Liver (tissue), 9 donors: Measurements from ENCODE around the gene EN2. TPM values are rescaled to one million over a fixed set of nuclear protein-coding genes. Genes with fewer than 3 reads are reported as not detected.

Experiments
- DNase-seq: peaks from one replicate; pipeline ENCODE4 v3.0.0-alpha.2; 2017; ENCODE audit warnings: low spot score
- H3K27ac ChIP-seq, 2 donors: one replicate each; pipeline ENCODE4 v1.7.0; 2013; ENCODE audit warnings: inconsistent platforms in 2 of 2, low read length in 2 of 2, control low read depth in 1 of 2, low read depth in 1 of 2, mild to moderate bottlenecking in 1 of 2
- H3K27me3 ChIP-seq, 4 donors: one replicate each; pipeline versions ENCODE4 v1.6.1 to v1.7.0; 2013; ENCODE audit warnings: low read length in 3 of 4, inconsistent platforms in 1 of 4, mild to moderate bottlenecking in 1 of 4, moderate library complexity in 1 of 4; ENCODE audit not compliant: control insufficient read depth in 4 of 4, insufficient read depth in 4 of 4
- H3K36me3 ChIP-seq, 4 donors: one replicate each; pipeline versions ENCODE4 v1.6.1 to v1.7.0; 2013; ENCODE audit warnings: low read length in 3 of 4, mild to moderate bottlenecking in 3 of 4, low read depth in 1 of 4, moderate library complexity in 1 of 4; ENCODE audit not compliant: control insufficient read depth in 4 of 4, insufficient read depth in 3 of 4
- H3K4me1 ChIP-seq, 4 donors: one replicate each; pipeline versions ENCODE4 v1.6.1 to v1.7.0; 2013; ENCODE audit warnings: low read length in 3 of 4, mild to moderate bottlenecking in 3 of 4, moderate library complexity in 1 of 4; ENCODE audit not compliant: control insufficient read depth in 4 of 4, insufficient read depth in 4 of 4
- H3K4me3 ChIP-seq, 3 donors: one replicate each; pipeline versions ENCODE4 v1.6.1 to v1.7.0; 2013; ENCODE audit warnings: low read length in 3 of 3, control low read depth in 1 of 3, low read depth in 1 of 3, mild to moderate bottlenecking in 1 of 3
- H3K9ac ChIP-seq, 2 donors: one replicate each; pipeline ENCODE4 v1.7.0; 2013; ENCODE audit warnings: low read length in 2 of 2, mild to moderate bottlenecking in 2 of 2, moderate library complexity in 2 of 2, control low read depth in 1 of 2, low read depth in 1 of 2
- H3K9me3 ChIP-seq, 4 donors: one replicate each; pipeline versions ENCODE4 v1.6.1 to v1.7.0; 2013; ENCODE audit warnings: low read length in 3 of 4; ENCODE audit not compliant: control insufficient read depth in 4 of 4
- ATF3 ChIP-seq: IDR thresholded peaks from 2 replicates; pipeline ENCODE4 v1.6.1; 2016; ENCODE audit warnings: antibody characterized with exemption
- FOXA1 ChIP-seq: IDR thresholded peaks from 2 replicates; pipeline ENCODE4 v1.6.1; 2016; ENCODE audit warnings: antibody characterized with exemption
- FOXA2 ChIP-seq: IDR thresholded peaks from 2 replicates; pipeline ENCODE4 v1.6.1; 2016; ENCODE audit warnings: antibody characterized with exemption
- GABPA ChIP-seq, 2 donors: IDR thresholded peaks in 1 of 2; conservative IDR thresholded peaks in 1 of 2; 2 replicates each; pipeline ENCODE4 v1.6.1; 2016; ENCODE audit warnings: antibody characterized with exemption in 2 of 2, mild to moderate bottlenecking in 1 of 2, moderate library complexity in 1 of 2
- HNF4A ChIP-seq, 2 donors: conservative IDR thresholded peaks; 2 replicates each; pipeline ENCODE4 v1.6.1; 2016; ENCODE audit warnings: antibody characterized with exemption in 2 of 2, mild to moderate bottlenecking in 2 of 2
- HNF4G ChIP-seq: IDR thresholded peaks from 2 replicates; pipeline ENCODE4 v1.6.1; 2016; ENCODE audit warnings: antibody characterized with exemption
- JUND ChIP-seq, 2 donors: IDR thresholded peaks; 2 replicates each; pipeline ENCODE4 v1.6.1; 2016; ENCODE audit warnings: antibody characterized with exemption in 2 of 2
- MAX ChIP-seq: IDR thresholded peaks from 2 replicates; pipeline ENCODE4 v1.6.1; 2016; ENCODE audit warnings: antibody characterized with exemption
- NR2F2 ChIP-seq: IDR thresholded peaks from 2 replicates; pipeline ENCODE4 v1.6.1; 2016; ENCODE audit warnings: antibody characterized with exemption
- RAD21 ChIP-seq, 2 donors: IDR thresholded peaks; 2 replicates each; pipeline ENCODE4 v1.6.1; 2016; ENCODE audit warnings: antibody characterized with exemption in 2 of 2, mild to moderate bottlenecking in 2 of 2
- REST ChIP-seq: IDR thresholded peaks from 2 replicates; pipeline ENCODE4 v1.6.1; 2016; ENCODE audit warnings: antibody characterized with exemption, mild to moderate bottlenecking
- RXRA ChIP-seq, 2 donors: IDR thresholded peaks; 2 replicates each; pipeline ENCODE4 v1.6.1; 2017 to 2018; ENCODE audit warnings: antibody characterized with exemption in 2 of 2, mild to moderate bottlenecking in 1 of 2
- SP1 ChIP-seq: IDR thresholded peaks from 2 replicates; pipeline ENCODE4 v1.6.1; 2018; ENCODE audit warnings: antibody characterized with exemption, mild to moderate bottlenecking
- YY1 ChIP-seq: IDR thresholded peaks from 2 replicates; pipeline ENCODE4 v1.6.1; 2016; ENCODE audit warnings: antibody characterized with exemption, mild to moderate bottlenecking
- WGBS: extraction: QIAGEN DNeasy Blood & Tissue Kit; methylation state at CpG from one replicate; pipeline ENCODE4 v1.1.7; 2013; 5-methylcytosine and 5-hydroxymethylcytosine counted together
- polyA plus RNA-seq, 2 donors: library from polyadenylated mRNA; stranded (reverse) in 1 of 2; unstranded in 1 of 2; fragments of 200-250 nt in 1 of 2; fragments of >200 nt in 1 of 2; fragmentation: Nextera tagmentation in 1 of 2; extraction: Ambion mirVana in 1 of 2; gene quantifications; one replicate each; pipeline versions ENCODE4 v1.2.1 to v1.2.3, GENCODE V29; 2013 to 2015
- total RNA-seq, 2 donors: library from RNA; depleted of rRNA; stranded (reverse); fragments of >200 nt; gene quantifications; one replicate each; pipeline ENCODE4 v1.2.3, GENCODE V29; 2014
- donor health status: healthy.
- donor health status: healthy.
- donor health status: healthy.
- donor health status: healthy.
- donor health status: healthy.

EN2 gene
- total and polyA plus RNA-seq, 4 donors, result under 0.01 TPM; not detected in 3

- TF ChIP-seq REST (no peak), SP1 (no peak), RXRA (IDR thresholded peaks at IDR 0.05) (no peak), YY1 (no peak)
Measured at GRCh38 chr7:155466142-155466813, 8.3 kb downstream of the EN2 start (continued).

- WGBS, result 4% methylated on average over 78 of the region's 78 CpGs
- Histone ChIP-seq H3K9ac (no peak overlapping the region), H3K9me3 (no peaks in the 10 kb centered on the region), H3K4me1 (peaks cover 6 to 20% (median 14%) of the 10 kb centered on the region in 4 donors), H3K27ac (no peak overlapping the region), H3K4me3 (peak overlapping the region in 1 of 3 donors; percentile 30), H3K36me3 (no peaks in the 10 kb centered on the region), H3K27me3 (peaks cover 13 to 50% (median 32%) of the 10 kb centered on the region in 4 donors)
- DNase-seq, result no peak
- TF ChIP-seq JUND (IDR thresholded peaks at IDR 0.05), result no peak
- no peak for TF ChIP-seq FOXA1
- no peak for TF ChIP-seq HNF4G
- TF ChIP-seq YY1, result no peak
- TF ChIP-seq FOXA2, result no peak
- no peak for TF ChIP-seq NR2F2
- no peak for TF ChIP-seq ATF3
- TF ChIP-seq RAD21 (IDR thresholded peaks at IDR 0.05), result no peak
- TF ChIP-seq MAX, result no peak
- no peak for TF ChIP-seq GABPA (IDR thresholded peaks at IDR 0.05 in 1 of 2, conservative IDR thresholded peaks at IDR 0.05 in 1 of 2)
- TF ChIP-seq HNF4A (conservative IDR thresholded peaks at IDR 0.05), result no peak
- TF ChIP-seq RXRA (IDR thresholded peaks at IDR 0.05), result no peak
Measured at GRCh38 chr7:155466814-155467733, 9.1 kb downstream of the EN2 start.
